HepG2 (cell line): ENCODE data around the gene CTSW. TPM values are rescaled to one million over a fixed set of nuclear protein-coding genes. Genes with fewer than 3 reads are reported as not detected.

Source experiments
- ATAC-seq: fragments of 200-7000 bp; cut with Tn5 transposase; 3 replicates; pipeline ENCODE4 v1.9.1; 2020; ENCODE audit warnings: mild to moderate bottlenecking, moderate library complexity
- BruUV-seq: library from RNA; stranded (reverse); fragments of 400-500 nt; replicated peaks from 2 replicates; lab custom pipeline; 2021; lab: Mats Ljungman, UMichigan
- CTCF ChIA-PET: fragments of 300-600 bp; formaldehyde crosslinking; extraction: SDS; loops from one replicate; lab custom pipeline; 2021; ENCODE audit warnings: low total read pairs, inconsistent platforms, low intra/inter-chr PET ratio; lab: Yijun Ruan, JAX
- POLR2A ChIA-PET: fragments of 350-600 bp; sonication (Branson Sonifier 250); formaldehyde crosslinking; loops from one replicate; lab custom pipeline; 2020; ENCODE audit warnings: antibody characterized with exemption, inconsistent platforms; lab: Yijun Ruan, JAX
- DNase-seq: peaks from one replicate; pipeline ENCODE4 v3.0.0-alpha.2; 2015; ENCODE audit warnings: low spot score
- FAIRE-seq: peaks from 3 replicates; lab custom pipeline; 2011; peaks lifted over from hg19 to GRCh38; lab: Jason Lieb, UNC
- H2AFZ ChIP-seq: one replicate; pipeline ENCODE4 v1.6.1; 2011; ENCODE audit warnings: low read length, inconsistent platforms
- H3K27ac ChIP-seq: fragments of 300-600 bp; 3 replicates; pipeline ENCODE4 v1.8.0; 2011; ENCODE audit warnings: mixed run types, mild to moderate bottlenecking, mixed read lengths, low read length, inconsistent platforms; ENCODE audit not compliant: insufficient read depth; ENCODE audit errors: extremely low read length
- H3K27me3 ChIP-seq, 2 experiments: fragments of 200-600 bp in 1 of 2; 2 replicates in 1 of 2; 3 replicates in 1 of 2; pipeline versions ENCODE4 v1.6.0 to v1.8.0; 2011; ENCODE audit warnings: low read length in 2 of 2, mild to moderate bottlenecking in 2 of 2, moderate library complexity in 2 of 2, inconsistent platforms in 1 of 2; ENCODE audit not compliant: insufficient read depth in 2 of 2, control insufficient read depth in 1 of 2
- H3K36me3 ChIP-seq, 2 experiments: fragments of 200-600 bp in 1 of 2; replicated peaks in 1 of 2; 2 replicates in 1 of 2; 3 replicates in 1 of 2; pipeline versions ENCODE4 v1.5.1 to v1.8.0; 2011; ENCODE audit warnings: low read length in 2 of 2, inconsistent platforms in 1 of 2; ENCODE audit not compliant: insufficient read depth in 2 of 2, control insufficient read depth in 1 of 2
- H3K4me1 ChIP-seq: 2 replicates; pipeline ENCODE4 v1.5.1; 2012; ENCODE audit warnings: low read length, inconsistent platforms; ENCODE audit not compliant: insufficient read depth
- H3K4me2 ChIP-seq: 2 replicates; pipeline ENCODE4 v1.6.0; 2011; ENCODE audit warnings: low read depth, low read length, inconsistent platforms
- H3K4me3 ChIP-seq, 3 experiments: fragments of 200-600 bp in 1 of 3; sonication (generic), shearing (Covaris generic) in 1 of 3; replicated peaks in 1 of 3; 2 replicates each; pipeline ENCODE4 v1.5.1; 2011 to 2016; ENCODE audit warnings: low read length in 3 of 3, inconsistent platforms in 2 of 3, low read depth in 2 of 3, mild to moderate bottlenecking in 2 of 3, control low read depth in 1 of 3, mixed read lengths in 1 of 3; ENCODE audit not compliant: insufficient read depth in 1 of 3
- H3K79me2 ChIP-seq: one replicate; pipeline ENCODE4 v1.6.1; 2011; ENCODE audit warnings: low read length, inconsistent platforms; ENCODE audit not compliant: insufficient read depth
- H3K9ac ChIP-seq: 2 replicates; pipeline ENCODE4 v1.6.0; 2011; ENCODE audit warnings: mild to moderate bottlenecking, low read depth, low read length, inconsistent platforms; ENCODE audit not compliant: insufficient read depth
- H3K9me3 ChIP-seq: 2 replicates; pipeline ENCODE4 v1.5.1; 2012; ENCODE audit warnings: mild to moderate bottlenecking, low read length
- H4K20me1 ChIP-seq: 2 replicates; pipeline ENCODE4 v1.6.0; 2011; ENCODE audit warnings: inconsistent platforms, mild to moderate bottlenecking, low read length, moderate library complexity; ENCODE audit not compliant: insufficient read depth
- BORCS8-MEF2B ChIP-seq: sonication (generic); formaldehyde crosslinking; IDR thresholded peaks from 2 replicates; pipeline ENCODE4 v1.8.0; 2022; ENCODE audit warnings: mild to moderate bottlenecking, missing genetic modification reagents
- ELF3 ChIP-seq: IDR thresholded peaks from 2 replicates; pipeline ENCODE4 v1.6.1; 2016; ENCODE audit warnings: missing genetic modification reagents, missing compliant biosample characterization
- HOXD1 ChIP-seq: sonication (generic); formaldehyde crosslinking; IDR thresholded peaks from 2 replicates; pipeline ENCODE4 v1.5.0; 2020; ENCODE audit warnings: missing genetic modification reagents
- KLF13 ChIP-seq: sonication (generic); formaldehyde crosslinking; IDR thresholded peaks from 2 replicates; pipeline ENCODE4 v1.4.0; 2020; ENCODE audit warnings: mild to moderate bottlenecking, missing genetic modification reagents
- KLF6 ChIP-seq: IDR thresholded peaks from 2 replicates; pipeline ENCODE4 v1.8.0; 2016; ENCODE audit warnings: missing biosample characterization, missing genetic modification reagents
- PCBP2 ChIP-seq: fragments of 200-400 bp; formaldehyde crosslinking; optimal IDR thresholded peaks from 2 replicates; pipeline ENCODE3; 2018; ENCODE audit warnings: low read length, low read depth; ENCODE audit not compliant: poor library complexity, severe bottlenecking
- ZNF333 ChIP-seq: sonication (generic); formaldehyde crosslinking; IDR thresholded peaks from 2 replicates; pipeline ENCODE4 v1.4.0; 2020; ENCODE audit warnings: mild to moderate bottlenecking, missing genetic modification reagents, borderline replicate concordance
- ZNF569 ChIP-seq: sonication (generic); formaldehyde crosslinking; IDR thresholded peaks from 2 replicates; pipeline ENCODE4 v1.5.0; 2020; ENCODE audit warnings: mild to moderate bottlenecking, missing genetic modification reagents, moderate library complexity, borderline replicate concordance
- ZNF704 ChIP-seq: sonication (generic); formaldehyde crosslinking; IDR thresholded peaks from 2 replicates; pipeline ENCODE4 v1.8.1; 2023; ENCODE audit warnings: mild to moderate bottlenecking, inconsistent platforms, moderate library complexity, missing genetic modification reagents, borderline replicate concordance
- WGBS: methylation state at CpG from one replicate; pipeline ENCODE4 v1.1.6; 2017; ENCODE audit warnings: low lambda C conversion rate; 5-methylcytosine and 5-hydroxymethylcytosine counted together
- in situ Hi-C: cut with HindIII; loops from 2 replicates; pipeline ENCODE4 v1.10.0; 2017; ENCODE audit warnings: low pct_unique_long_range_greater_than_20kb; ENCODE audit not compliant: extremely low pct_ligation_motif_present
- intact Hi-C: fragments of 100-400 bp; cut with micrococcal nuclease; formaldehyde crosslinking; loops from one replicate; pipeline ENCODE4 v1.10.0; 2022; ENCODE audit not compliant: unreplicated experiment
- polyA plus RNA-seq, 8 experiments: library from polyadenylated mRNA; depleted of rRNA in 3 of 8; stranded (reverse) in 7 of 8; unstranded in 1 of 8; fragments of >200 nt; fragmentation: Illumina TruSeq in 4 of 8; extraction: Trizol in 4 of 8; gene quantifications; 2 replicates each; pipeline versions ENCODE4 v1.2.1 to v1.2.3, GENCODE V29; 2011 to 2016; ENCODE audit warnings: low read depth in 4 of 8, missing spikeins in 1 of 8, mixed read lengths in 1 of 8; ENCODE audit not compliant: insufficient read depth in 1 of 8
- total RNA-seq, 5 experiments: library from RNA; depleted of rRNA; stranded (reverse); fragments of >200 nt; fragmentation: Illumina TruSeq; extraction: Trizol; gene quantifications; 2 replicates each; pipeline ENCODE4 v1.2.3, GENCODE V29; 2016; ENCODE audit warnings: low read depth in 1 of 5

Gene CTSW
- total and polyA plus RNA-seq, 2 of the 13 experiments (the other 11 are each of a cell fraction or from before 2014, with no cell fraction given), result 0.09 TPM; not detected in 1

DNA sequence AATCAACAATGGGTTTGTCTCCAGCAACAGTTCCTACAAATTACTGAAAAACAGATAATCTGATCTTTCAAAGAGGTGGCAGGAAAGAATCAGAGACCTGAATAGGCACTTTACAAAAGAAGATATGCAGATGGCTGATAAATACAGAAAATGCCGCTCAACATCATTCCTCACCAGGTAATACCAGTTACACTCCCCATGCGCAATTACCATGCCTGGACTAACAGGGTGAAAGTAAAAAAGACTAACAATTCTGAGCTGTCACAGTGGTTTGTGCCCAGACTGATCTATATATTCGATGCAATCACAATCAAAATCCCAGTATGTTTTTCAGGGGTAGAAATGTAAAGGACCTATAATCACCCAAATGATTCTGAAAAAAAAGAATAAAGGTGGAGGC is 35.8 kb upstream of the CTSW start:
- Histone ChIP-seq H3K36me3 (no peaks in the 10 kb centered on the region), H3K27ac (peak overlapping the region; percentile 67), H4K20me1 (no peaks in the 10 kb centered on the region), H2AFZ (no peak overlapping the region), H3K4me1 (peaks cover 39% of the 10 kb centered on the region), H3K9me3 (no peaks in the 10 kb centered on the region), H3K4me3 (no peak overlapping the region), H3K4me2 (peak overlapping the region; percentile 52), H3K9ac (no peak overlapping the region), H3K79me2 (no peaks in the 10 kb centered on the region), H3K27me3 (no peaks in the 10 kb centered on the region)
- FAIRE-seq (peak; percentile 43), DNase-seq (no peak), ATAC-seq (peak; percentile 29)
- CTCF ChIA-PET, result interaction anchor here (0.9 kb wide), 1 partner anchor 25 kb away, joined by 4 read pairs; no protein-coding TSS in a partner anchor
- TF ChIP-seq ZNF704 (no peak), HOXD1 (no peak), KLF13 (CRISPR knock-in tag) (no peak), KLF6 (CRISPR knock-in tag) (no peak), BORCS8-MEF2B (no peak), ELF3 (no peak), ZNF333 (CRISPR knock-in tag) (no peak), PCBP2 (no peak), ZNF569 (no peak)
- intact Hi-C loops, result no loop called here
- 23% methylated on average over 3 of the region's 3 CpGs for WGBS
- POLR2A ChIA-PET, result interaction anchor here (0.7 to 1.9 kb wide), 6 partner anchors 15 to 181 kb away, joined by 3 to 4 read pairs (median 4); partner anchors contain the start of genes CCDC85B, MUS81 and RELA
- in situ Hi-C loops, result no loop called here
- BruUV-seq, result no TSS peak
